Activated naive CD4-positive, alpha-beta T cell treated with anti-CD3 and anti-CD28 coated beads for 36 hours (primary cell): ENCODE measurements around the gene MTURN. TPM values are rescaled to one million over a fixed set of nuclear protein-coding genes. Genes with fewer than 3 reads are reported as not detected.

ENCODE experiments used
- CTCF ChIA-PET: fragments of 350-600 bp; sonication (Branson Sonifier 250); formaldehyde crosslinking; loops from one replicate; lab custom pipeline; 2021; ENCODE audit warnings: antibody characterized with exemption; lab: Charles Lee
- DNase-seq: peaks from one replicate; pipeline ENCODE4 v3.0.0-alpha.2; 2020
- H3K27ac Mint-ChIP-seq: one replicate; pipeline ENCODE4 v1.8.0; 2021; ENCODE audit warnings: mild to moderate bottlenecking, mixed read lengths
- H3K27me3 Mint-ChIP-seq: one replicate; pipeline ENCODE4 v1.8.0; 2021; ENCODE audit warnings: low read depth, mixed read lengths
- H3K36me3 Mint-ChIP-seq: one replicate; pipeline ENCODE4 v1.8.0; 2021; ENCODE audit warnings: low read depth, mixed read lengths
- H3K4me1 Mint-ChIP-seq: one replicate; pipeline ENCODE4 v1.8.0; 2021; ENCODE audit warnings: low read depth, mixed read lengths
- H3K4me3 Mint-ChIP-seq: one replicate; pipeline ENCODE4 v1.8.0; 2021; ENCODE audit warnings: mild to moderate bottlenecking, moderate library complexity, mixed read lengths
- H3K9me3 Mint-ChIP-seq: one replicate; pipeline ENCODE4 v1.8.0; 2021; ENCODE audit warnings: mixed read lengths
- intact Hi-C: fragments of 100-400 bp; cut with micrococcal nuclease; formaldehyde crosslinking; loops from one replicate; pipeline ENCODE4 v1.15.1; 2023
- total RNA-seq, 2 experiments: library from RNA; stranded (reverse); gene quantifications; one replicate each; pipeline ENCODE4 v1.2.3, GENCODE V29; 2021

MTURN gene
- total RNA-seq, 2 experiments from 2014 or later, result 5.1 to 6.3 TPM

- intact Hi-C loops, result no loop called here
- Mint-ChIP-seq H3K4me1 (no peaks in the 10 kb centered on the region), H3K36me3 (no peaks in the 10 kb centered on the region), H3K9me3 (no peaks in the 10 kb centered on the region), H3K4me3 (no peak overlapping the region), H3K27me3 (no peaks in the 10 kb centered on the region), H3K27ac (no peak overlapping the region)
- CTCF ChIA-PET, result no interaction called here
- DNase-seq, result no peak
Measured at GRCh38 chr7:30206942-30207341, 72.2 kb downstream of the MTURN start.

- H3K27me3 Mint-ChIP-seq, result no peaks in the 10 kb centered on the region
- no peak for DNase-seq
- no peaks in the 10 kb centered on the region for H3K9me3 Mint-ChIP-seq
- intact Hi-C loops, result no loop called here
- no peak overlapping the region for H3K4me3 Mint-ChIP-seq
- H3K36me3 Mint-ChIP-seq, result no peaks in the 10 kb centered on the region
- CTCF ChIA-PET, result no interaction called here
- H3K27ac Mint-ChIP-seq, result no peak overlapping the region
- no peaks in the 10 kb centered on the region for H3K4me1 Mint-ChIP-seq
Measured at GRCh38 chr7:30207376-30207775, 72.6 kb downstream of the MTURN start.

- Mint-ChIP-seq H3K4me1 (no peaks in the 10 kb centered on the region), H3K27ac (no peak overlapping the region), H3K4me3 (no peak overlapping the region), H3K27me3 (no peaks in the 10 kb centered on the region), H3K9me3 (no peaks in the 10 kb centered on the region), H3K36me3 (no peaks in the 10 kb centered on the region)
- intact Hi-C loops, result no loop called here
- no peak for DNase-seq
- CTCF ChIA-PET, result no interaction called here
Measured at GRCh38 chr7:30209951-30210350, 75.2 kb downstream of the MTURN start.

Other genes with a start within 250 kb of the MTURN start
- gene SCRN1, start 145.2 kb upstream of the MTURN start, total RNA-seq, result 1 to 10 TPM; 1.6 to 2.4 TPM
- 1 to 10 TPM; 4.7 to 5.2 TPM for gene FKBP14, start 108.3 kb upstream of the MTURN start, total RNA-seq
- gene PLEKHA8, start 106.6 kb upstream of the MTURN start, total RNA-seq, result 10 to 100 TPM in 1 of 2 experiments, 1 to 10 TPM in 1; 8.7 to 10.1 TPM
- 10 to 100 TPM; 10.4 to 10.5 TPM for gene ZNRF2, start 149.6 kb downstream of the MTURN start, total RNA-seq